ENCODE measurements around the gene DNAJB14. TPM values are rescaled to one million over a fixed set of nuclear protein-coding genes. Genes with fewer than 3 reads are reported as not detected.
A peak's percentile ranks its signal among the peaks of the same experiment; 100 is the strongest.

The DNAJB14 gene
- total RNA-seq, 3 donors from 2014 or later, result 33.4 to 46.4 (median 37.4) TPM

GRCh38 chr4:99894161-99894997 lies 52.0 kb downstream of the DNAJB14 start, which contains the start of gene LAMTOR3:
Gene LAMTOR3 (minus strand): TSS chr4:99894427. CDS start chr4:99893963, 464 bp downstream.
- Histone ChIP-seq H3K27me3 (no peaks in the 10 kb centered on the region), H3K27ac (peak within 1 kb of the TSS; percentile 90 to 91), H3K36me3 (peaks cover 4% of the 10 kb centered on the region), H3K9me3 (no peaks in the 10 kb centered on the region), H3K4me1 (no peaks in the 10 kb centered on the region), H3K4me3 (peak within 1 kb of the TSS; percentile 81 to 88 (median 83))
- peak in 1 of 3 donors; percentile 81 for TF ChIP-seq POLR2AphosphoS5 (IDR thresholded peaks at IDR 0.05)
- TF ChIP-seq, protein P1, sequence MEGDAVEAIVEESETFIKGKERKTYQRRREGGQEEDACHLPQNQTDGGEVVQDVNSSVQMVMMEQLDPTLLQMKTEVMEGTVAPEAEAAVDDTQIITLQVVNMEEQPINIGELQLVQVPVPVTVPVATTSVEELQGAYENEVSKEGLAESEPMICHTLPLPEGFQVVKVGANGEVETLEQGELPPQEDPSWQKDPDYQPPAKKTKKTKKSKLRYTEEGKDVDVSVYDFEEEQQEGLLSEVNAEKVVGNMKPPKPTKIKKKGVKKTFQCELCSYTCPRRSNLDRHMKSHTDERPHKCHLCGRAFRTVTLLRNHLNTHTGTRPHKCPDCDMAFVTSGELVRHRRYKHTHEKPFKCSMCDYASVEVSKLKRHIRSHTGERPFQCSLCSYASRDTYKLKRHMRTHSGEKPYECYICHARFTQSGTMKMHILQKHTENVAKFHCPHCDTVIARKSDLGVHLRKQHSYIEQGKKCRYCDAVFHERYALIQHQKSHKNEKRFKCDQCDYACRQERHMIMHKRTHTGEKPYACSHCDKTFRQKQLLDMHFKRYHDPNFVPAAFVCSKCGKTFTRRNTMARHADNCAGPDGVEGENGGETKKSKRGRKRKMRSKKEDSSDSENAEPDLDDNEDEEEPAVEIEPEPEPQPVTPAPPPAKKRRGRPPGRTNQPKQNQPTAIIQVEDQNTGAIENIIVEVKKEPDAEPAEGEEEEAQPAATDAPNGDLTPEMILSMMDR (IDR thresholded peaks at IDR 0.05), result no peak
- peak; percentile 85 to 88 for DNase-seq (ENCODE audit: low spot score in 2 of 2)
- intact Hi-C loops (cut with DNase I; ENCODE audit: low total_unique reads), result no loop called here

DNA sequence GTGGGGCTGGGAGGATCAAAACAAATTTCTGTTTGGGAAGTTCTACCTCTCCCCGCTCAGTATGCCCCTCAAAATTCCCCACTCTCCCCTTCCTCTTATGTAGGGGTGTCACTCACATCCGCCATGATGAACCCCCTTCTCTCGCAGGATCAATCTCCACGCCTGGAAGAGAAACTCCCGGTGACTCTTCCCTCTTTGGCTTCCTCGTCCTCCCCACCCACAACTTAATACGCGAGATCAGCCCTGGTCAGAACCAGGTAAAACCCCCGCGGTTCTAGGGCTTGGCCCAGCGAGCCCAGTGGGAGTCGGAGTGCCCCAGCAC lies 52.6 kb downstream of the DNAJB14 start:
- DNase-seq (ENCODE audit: low spot score in 2 of 2), result no peak
- H3K36me3 ChIP-seq, result peaks cover 4% of the 10 kb centered on the region
- intact Hi-C loops (cut with DNase I; ENCODE audit: low total_unique reads), result no loop called here

GRCh38 chr4:99893029-99893428 lies 53.4 kb downstream of the DNAJB14 start:
- Histone ChIP-seq H3K27ac (no peak overlapping the region), H3K9me3 (no peaks in the 10 kb centered on the region), H3K27me3 (no peaks in the 10 kb centered on the region), H3K4me1 (no peaks in the 10 kb centered on the region), H3K4me3 (peak overlapping the region; percentile 81 to 88 (median 83)), H3K36me3 (peaks cover 4% of the 10 kb centered on the region)
- intact Hi-C loops (cut with DNase I; ENCODE audit: low total_unique reads), result no loop called here
- TF ChIP-seq POLR2A (IDR thresholded peaks at IDR 0.05) (no peak), POLR2AphosphoS5 (IDR thresholded peaks at IDR 0.05) (no peak)
- TF ChIP-seq, protein P1 (IDR thresholded peaks at IDR 0.05), result no peak
- DNase-seq (ENCODE audit: low spot score in 2 of 2), result no peak

More for the DNA sequence above, 52.6 kb downstream of the DNAJB14 start:
- H3K9me3 ChIP-seq, result no peaks in the 10 kb centered on the region
- peak overlapping the region; percentile 81 to 88 (median 83) for H3K4me3 ChIP-seq
- no peaks in the 10 kb centered on the region for H3K27me3 ChIP-seq
- peak overlapping the region; percentile 90 to 91 for H3K27ac ChIP-seq
- no peaks in the 10 kb centered on the region for H3K4me1 ChIP-seq
- no peak for TF ChIP-seq POLR2AphosphoS5 (IDR thresholded peaks at IDR 0.05)
- TF ChIP-seq, protein P1 (IDR thresholded peaks at IDR 0.05), result no peak
- TF ChIP-seq POLR2A (IDR thresholded peaks at IDR 0.05), result no peak

DNA sequence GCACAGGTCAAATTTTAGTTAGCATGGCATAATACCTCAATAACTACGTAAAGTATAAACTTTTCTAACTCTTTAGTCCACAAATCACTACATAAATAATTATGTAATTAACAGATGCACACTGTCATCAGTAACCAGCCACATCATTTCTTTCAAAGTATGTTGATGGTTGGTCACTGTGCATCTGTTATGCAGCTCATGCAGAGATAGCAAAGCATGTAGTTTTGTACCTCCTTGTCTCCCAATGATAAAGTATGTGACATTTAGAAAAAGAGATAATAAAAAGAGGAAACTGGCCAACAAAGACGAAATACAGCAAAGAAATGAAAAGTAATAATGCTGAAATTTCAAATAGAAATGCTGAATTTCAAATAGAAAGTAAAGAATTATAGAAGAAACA lies 55.1 kb downstream of the DNAJB14 start:
- no peak overlapping the region for H3K27ac ChIP-seq
- TF ChIP-seq, protein P1 (IDR thresholded peaks at IDR 0.05), result no peak
- no peak for TF ChIP-seq POLR2A (IDR thresholded peaks at IDR 0.05)
- TF ChIP-seq POLR2AphosphoS5 (IDR thresholded peaks at IDR 0.05), result no peak
- H3K4me3 ChIP-seq, result no peak overlapping the region
- peaks cover 4% of the 10 kb centered on the region for H3K36me3 ChIP-seq
- H3K4me1 ChIP-seq, result no peaks in the 10 kb centered on the region
- H3K9me3 ChIP-seq, result no peaks in the 10 kb centered on the region
- no peak for DNase-seq (ENCODE audit: low spot score in 2 of 2)
- no peaks in the 10 kb centered on the region for H3K27me3 ChIP-seq
- intact Hi-C loops (cut with DNase I; ENCODE audit: low total_unique reads), result no loop called here

DNA sequence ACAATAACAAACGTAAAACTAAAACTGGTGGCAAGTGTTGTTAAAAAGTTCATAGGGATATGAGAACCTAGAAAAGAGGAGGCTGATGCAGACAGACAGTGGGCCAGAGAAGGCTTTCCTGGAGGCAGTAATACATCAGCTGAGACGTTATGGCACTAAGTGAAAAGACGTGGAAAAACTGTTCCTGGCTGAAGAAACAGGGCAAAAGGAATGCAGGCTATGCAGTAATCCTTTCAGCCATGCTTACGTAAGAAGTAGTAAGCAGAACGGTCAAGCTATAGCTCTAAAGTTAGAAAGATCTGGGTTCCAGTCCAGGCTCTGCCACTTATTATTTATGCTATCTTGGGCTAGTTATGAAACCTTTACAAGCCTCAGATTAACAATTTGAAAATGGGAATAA lies 58.6 kb downstream of the DNAJB14 start:
- H3K4me1 ChIP-seq, result no peaks in the 10 kb centered on the region
- no peaks in the 10 kb centered on the region for H3K9me3 ChIP-seq
- peaks cover 4% of the 10 kb centered on the region for H3K36me3 ChIP-seq
- no peaks in the 10 kb centered on the region for H3K27me3 ChIP-seq
- TF ChIP-seq POLR2AphosphoS5 (IDR thresholded peaks at IDR 0.05) (no peak), POLR2A (IDR thresholded peaks at IDR 0.05) (no peak)
- TF ChIP-seq, protein P1 (IDR thresholded peaks at IDR 0.05), result no peak
- no peak overlapping the region for H3K4me3 ChIP-seq
- intact Hi-C loops (cut with DNase I; ENCODE audit: low total_unique reads), result loop anchor here (2.0 kb wide), 1 partner anchor 39 kb away; no protein-coding TSS in a partner anchor
- no peak overlapping the region for H3K27ac ChIP-seq
- no peak for DNase-seq (ENCODE audit: low spot score in 2 of 2)
